Measurements from ENCODE around the gene SPEG.

The SPEG gene

GRCh38 chr2:219482674-219483405 is 48.2 kb downstream of the SPEG start:
- FAIRE-seq: no peak

DNA sequence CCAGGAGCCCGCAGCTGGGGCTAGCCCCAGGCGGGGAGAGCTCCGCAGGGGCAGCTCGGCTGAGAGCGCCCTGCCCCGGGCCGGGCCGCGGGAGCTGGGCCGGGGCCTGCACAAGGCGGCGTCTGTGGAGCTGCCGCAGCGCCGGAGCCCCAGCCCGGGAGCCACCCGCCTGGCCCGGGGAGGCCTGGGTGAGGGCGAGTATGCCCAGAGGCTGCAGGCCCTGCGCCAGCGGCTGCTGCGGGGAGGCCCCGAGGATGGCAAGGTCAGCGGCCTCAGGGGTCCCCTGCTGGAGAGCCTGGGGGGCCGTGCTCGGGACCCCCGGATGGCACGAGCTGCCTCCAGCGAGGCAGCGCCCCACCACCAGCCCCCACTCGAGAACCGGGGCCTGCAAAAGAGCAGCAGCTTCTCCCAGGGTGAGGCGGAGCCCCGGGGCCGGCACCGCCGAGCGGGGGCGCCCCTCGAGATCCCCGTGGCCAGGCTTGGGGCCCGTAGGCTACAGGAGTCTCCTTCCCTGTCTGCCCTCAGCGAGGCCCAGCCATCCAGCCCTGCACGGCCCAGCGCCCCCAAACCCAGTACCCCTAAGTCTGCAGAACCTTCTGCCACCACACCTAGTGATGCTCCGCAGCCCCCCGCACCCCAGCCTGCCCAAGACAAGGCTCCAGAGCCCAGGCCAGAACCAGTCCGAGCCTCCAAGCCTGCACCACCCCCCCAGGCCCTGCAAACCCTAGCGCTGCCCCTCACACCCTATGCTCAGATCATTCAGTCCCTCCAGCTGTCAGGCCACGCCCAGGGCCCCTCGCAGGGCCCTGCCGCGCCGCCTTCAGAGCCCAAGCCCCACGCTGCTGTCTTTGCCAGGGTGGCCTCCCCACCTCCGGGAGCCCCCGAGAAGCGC is 49.1 kb downstream of the SPEG start:
- FAIRE-seq: no peak

DNA sequence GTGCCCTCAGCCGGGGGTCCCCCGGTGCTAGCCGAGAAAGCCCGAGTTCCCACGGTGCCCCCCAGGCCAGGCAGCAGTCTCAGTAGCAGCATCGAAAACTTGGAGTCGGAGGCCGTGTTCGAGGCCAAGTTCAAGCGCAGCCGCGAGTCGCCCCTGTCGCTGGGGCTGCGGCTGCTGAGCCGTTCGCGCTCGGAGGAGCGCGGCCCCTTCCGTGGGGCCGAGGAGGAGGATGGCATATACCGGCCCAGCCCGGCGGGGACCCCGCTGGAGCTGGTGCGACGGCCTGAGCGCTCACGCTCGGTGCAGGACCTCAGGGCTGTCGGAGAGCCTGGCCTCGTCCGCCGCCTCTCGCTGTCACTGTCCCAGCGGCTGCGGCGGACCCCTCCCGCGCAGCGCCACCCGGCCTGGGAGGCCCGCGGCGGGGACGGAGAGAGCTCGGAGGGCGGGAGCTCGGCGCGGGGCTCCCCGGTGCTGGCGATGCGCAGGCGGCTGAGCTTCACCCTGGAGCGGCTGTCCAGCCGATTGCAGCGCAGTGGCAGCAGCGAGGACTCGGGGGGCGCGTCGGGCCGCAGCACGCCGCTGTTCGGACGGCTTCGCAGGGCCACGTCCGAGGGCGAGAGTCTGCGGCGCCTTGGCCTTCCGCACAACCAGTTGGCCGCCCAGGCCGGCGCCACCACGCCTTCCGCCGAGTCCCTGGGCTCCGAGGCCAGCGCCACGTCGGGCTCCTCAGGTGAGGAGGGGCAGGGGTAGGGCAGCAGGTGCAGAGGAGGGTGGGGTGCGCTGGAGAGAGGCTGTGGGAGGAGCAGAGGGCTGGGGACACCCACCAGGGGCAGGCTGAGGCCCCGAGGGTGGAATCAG is 49.9 kb downstream of the SPEG start:
- no peak for FAIRE-seq

DNA sequence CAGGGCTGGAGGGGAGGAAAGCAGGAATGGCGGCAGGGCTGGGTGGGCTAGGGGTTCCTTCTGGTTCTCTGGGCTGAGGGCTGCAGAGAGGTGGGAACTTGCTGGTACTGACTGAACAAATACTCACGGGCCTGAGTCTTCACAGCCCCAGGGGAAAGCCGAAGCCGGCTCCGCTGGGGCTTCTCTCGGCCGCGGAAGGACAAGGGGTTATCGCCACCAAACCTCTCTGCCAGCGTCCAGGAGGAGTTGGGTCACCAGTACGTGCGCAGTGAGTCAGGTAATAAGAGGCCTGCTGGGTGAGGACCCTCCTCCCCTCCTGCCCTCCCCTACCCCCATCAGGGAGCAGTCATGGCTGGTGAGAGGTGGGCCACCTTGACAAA is 50.5 kb downstream of the SPEG start:
- no peak for FAIRE-seq

DNA sequence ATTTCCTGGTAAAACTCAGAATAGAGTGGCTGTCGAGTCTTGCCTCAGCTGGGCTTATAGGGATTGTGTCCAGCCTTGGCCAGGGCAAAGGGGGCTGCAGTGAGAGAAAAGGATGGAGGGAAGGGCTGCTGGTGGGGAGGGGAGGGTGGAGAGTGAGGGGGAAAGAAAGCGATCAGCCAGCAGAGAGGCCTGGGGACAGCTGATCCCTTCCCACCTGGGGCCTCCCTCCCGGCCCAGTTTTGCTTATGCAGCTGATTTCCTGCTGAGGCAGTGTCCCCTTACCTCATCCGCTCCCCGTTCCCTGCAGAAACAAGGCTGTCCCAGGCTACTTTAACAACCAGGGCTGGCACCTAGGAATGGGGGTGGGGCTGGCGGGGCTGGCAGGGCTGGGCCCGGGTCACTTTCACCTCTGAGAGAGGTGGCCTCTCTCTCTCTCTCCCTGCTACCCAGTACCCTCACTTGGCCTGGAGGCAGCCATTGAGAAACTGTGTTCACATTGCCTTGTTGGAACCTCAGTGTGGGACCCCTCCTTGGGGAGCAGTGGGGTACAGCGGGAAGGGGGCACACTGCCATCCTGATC is 51.8 kb downstream of the SPEG start:
- no peak for FAIRE-seq

DNA sequence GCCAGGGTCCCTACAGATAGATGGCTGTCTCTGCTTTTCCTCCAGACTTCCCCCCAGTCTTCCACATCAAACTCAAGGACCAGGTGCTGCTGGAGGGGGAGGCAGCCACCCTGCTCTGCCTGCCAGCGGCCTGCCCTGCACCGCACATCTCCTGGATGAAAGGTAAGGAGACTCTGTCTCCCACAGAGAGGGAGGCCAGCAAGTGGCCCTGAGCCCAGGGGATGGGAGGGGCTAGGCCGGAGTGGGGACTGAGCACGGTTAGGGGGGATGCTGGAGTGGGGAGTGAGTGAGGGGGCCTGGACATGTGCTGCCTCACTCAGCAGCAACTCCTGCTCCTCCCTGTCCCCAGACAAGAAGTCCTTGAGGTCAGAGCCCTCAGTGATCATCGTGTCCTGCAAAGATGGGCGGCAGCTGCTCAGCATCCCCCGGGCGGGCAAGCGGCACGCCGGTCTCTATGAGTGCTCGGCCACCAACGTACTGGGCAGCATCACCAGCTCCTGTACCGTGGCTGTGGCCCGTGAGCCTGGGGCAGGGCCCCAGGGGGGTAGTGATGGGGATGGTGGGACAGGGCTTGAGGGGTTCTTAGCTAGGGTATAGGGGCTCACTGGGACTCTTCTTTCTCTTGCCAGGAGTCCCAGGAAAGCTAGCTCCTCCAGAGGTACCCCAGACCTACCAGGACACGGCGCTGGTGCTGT is 53.7 kb downstream of the SPEG start:
- no peak for FAIRE-seq

GRCh38 chr2:219488844-219489194 is 54.2 kb downstream of the SPEG start:
- FAIRE-seq: no peak

- FAIRE-seq: no peak
These were observed 54.7 kb downstream of the SPEG start for GRCh38 chr2:219489315-219489714.

DNA sequence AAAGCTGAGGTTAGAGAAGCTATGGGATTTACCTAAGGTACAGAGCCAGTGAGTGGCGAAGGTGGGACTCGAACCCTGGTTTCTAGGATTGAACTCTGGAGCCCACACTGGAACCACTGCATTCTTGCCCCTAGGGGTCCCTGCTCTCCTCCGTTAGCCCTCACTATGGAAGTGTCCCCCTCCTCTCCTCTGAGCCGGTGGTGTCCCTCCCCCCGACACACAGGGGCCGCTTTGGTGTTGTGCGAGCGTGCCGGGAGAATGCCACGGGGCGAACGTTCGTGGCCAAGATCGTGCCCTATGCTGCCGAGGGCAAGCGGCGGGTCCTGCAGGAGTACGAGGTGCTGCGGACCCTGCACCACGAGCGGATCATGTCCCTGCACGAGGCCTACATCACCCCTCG is 55.5 kb downstream of the SPEG start:
- no peak for FAIRE-seq

GRCh38 chr2:219490600-219491130 is 56.0 kb downstream of the SPEG start:
- no peak for FAIRE-seq

- FAIRE-seq: no peak
These were observed 56.8 kb downstream of the SPEG start for GRCh38 chr2:219491278-219491963.

- FAIRE-seq: no peak
These were observed 57.9 kb downstream of the SPEG start for GRCh38 chr2:219492575-219492974.

- no peak for FAIRE-seq
These were observed 58.4 kb downstream of the SPEG start for GRCh38 chr2:219493086-219493485.

DNA sequence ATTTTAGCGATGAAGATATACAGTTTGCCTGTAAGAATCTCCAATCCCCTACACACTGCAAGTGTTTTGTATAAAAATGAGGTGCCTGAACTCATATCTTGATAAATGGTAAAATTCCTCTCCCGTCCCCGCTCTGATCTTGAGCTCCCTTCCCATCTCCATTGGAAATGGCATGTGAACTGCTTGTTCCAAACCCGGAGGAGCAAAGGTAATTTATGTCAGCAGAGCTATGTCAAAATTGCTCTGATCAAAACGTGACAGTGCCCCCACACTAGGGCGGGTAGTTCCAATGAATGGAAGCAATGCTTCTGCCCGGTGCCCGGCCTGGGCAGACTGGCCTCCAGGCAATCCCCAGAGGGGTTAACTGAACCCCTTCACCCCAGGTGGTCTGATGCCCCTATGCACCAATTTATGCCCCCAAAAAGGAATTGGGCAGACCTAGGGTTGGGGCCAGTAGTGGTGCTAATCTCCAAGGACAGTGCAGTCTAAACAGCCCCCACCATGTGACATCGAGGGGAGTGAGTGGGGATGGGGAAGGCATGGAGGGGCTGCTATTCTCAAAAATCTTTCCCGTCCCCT is 60.4 kb downstream of the SPEG start:
- FAIRE-seq: no peak

GRCh38 chr2:219495531-219496122 is 61.0 kb downstream of the SPEG start:
- FAIRE-seq: no peak

DNA sequence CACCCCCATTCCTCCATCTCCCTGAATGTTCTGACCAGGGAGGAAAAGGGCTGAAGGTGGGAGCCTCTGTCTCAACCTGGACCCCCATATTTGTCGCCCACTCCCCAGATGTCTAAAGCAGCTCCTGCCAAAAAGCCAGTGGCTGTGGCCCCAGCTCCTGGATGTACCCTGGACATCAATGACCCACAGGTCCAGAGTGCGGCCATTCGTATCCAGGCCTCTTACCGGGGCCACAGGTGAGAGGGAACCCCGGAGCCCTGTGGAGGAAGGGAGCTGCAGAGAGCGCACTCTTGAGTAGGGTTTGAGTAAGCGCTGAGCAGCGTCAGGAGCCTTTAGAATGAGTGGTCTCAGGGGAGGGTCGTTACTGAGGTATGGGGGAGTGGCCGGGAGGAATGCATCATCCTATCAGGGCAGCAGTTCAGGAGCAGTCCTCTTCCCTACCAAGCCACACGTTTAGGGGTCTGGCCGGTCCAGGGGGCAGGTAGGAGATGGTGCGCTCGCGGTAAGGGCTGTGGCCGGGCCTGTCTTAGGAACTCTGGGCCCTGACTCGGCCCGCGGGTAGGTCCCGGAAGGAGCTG is 61.7 kb downstream of the SPEG start:
- no peak for FAIRE-seq

GRCh38 chr2:219496825-219497494 is 62.3 kb downstream of the SPEG start:
- FAIRE-seq: no peak

- no peak for FAIRE-seq
These were observed 63.0 kb downstream of the SPEG start for GRCh38 chr2:219497495-219498279.

All from endometrium (tissue), 2 donors.